Inferior parietal cortex (tissue), 1 donor: ENCODE results near the gene HTRA2.
A peak's percentile ranks its signal among the peaks of the same experiment; 100 is the strongest.
"Not testable (repeated sequence)": the region's sequence is repeated elsewhere in the genome, so short reads cannot be mapped to it uniquely, and the experiment has no call there.

Source experiments
- DNase-seq: peaks from one replicate; pipeline ENCODE4 v3.0.0-alpha.2; 2016; ENCODE audit errors: extremely low spot score

The HTRA2 gene

DNA sequence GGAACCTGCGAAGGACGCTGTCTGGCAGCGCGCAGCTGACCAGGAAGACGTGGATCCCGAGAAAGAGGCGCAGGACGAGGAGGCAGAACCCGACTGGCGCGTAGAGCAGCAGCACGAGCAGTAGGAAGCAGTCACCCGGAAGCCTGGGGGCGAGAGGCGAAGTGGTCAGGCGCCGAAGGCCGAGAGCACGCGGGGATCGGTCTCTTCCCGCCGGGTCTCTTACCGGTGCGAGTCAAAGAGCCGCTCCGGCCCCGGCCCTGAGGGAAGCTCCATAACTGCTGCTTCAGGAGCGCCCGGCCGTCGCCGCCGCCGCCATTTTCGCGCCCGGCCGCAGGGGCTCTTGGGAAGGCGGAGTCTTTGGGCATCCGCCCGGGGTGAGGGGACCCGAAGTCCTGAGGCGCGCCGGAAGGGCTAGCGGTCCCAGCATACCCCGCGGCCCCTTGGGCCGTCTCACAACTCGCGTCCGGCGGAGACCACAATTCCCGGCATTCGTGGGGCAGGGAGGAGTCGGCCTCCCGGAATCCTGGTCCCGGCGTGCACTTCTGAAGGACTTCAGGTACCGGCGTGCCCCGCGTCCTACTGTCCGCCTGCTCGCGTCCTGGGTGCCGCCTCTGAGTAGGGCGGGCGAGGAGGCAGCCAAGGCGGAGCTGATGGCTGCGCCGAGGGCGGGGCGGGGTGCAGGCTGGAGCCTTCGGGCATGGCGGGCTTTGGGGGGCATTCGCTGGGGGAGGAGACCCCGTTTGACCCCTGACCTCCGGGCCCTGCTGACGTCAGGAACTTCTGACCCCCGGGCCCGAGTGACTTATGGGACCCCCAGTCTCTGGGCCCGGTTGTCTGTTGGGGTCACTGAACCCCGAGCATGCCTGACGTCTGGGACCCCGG, at the start of gene HTRA2, which contains the start of gene AUP1:
Gene HTRA2, plus strand, starts transcription at position 577 of the 882 bp plus-strand sequence. Its CDS starts 74 bp downstream, at position 651.
Gene AUP1, minus strand, starts transcription at position 350 of the 882 bp plus-strand sequence. Its CDS starts 77 bp downstream, at position 273.
- peak; percentile 98 for DNase-seq

DNA sequence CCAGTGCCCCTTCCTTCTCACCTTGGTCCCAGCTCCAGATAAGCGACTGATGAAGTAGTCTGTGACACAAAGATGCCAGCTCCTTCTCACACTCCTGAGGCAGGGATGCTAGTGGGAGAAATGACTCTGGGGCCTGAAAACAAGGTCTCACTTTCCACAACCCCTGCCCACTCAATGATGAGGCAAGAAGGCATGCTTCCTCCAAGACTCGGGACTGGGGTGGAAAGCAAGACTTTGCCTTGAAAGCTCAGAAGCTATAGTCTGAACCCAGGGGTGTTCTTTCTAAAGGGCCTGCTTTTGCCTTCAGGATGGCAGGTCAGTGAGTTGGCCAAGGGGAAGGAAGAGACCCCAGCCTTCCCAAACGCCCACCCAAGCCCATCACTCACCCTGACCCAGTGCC, 48.3 kb upstream of the HTRA2 start:
- no peak for DNase-seq

DNA sequence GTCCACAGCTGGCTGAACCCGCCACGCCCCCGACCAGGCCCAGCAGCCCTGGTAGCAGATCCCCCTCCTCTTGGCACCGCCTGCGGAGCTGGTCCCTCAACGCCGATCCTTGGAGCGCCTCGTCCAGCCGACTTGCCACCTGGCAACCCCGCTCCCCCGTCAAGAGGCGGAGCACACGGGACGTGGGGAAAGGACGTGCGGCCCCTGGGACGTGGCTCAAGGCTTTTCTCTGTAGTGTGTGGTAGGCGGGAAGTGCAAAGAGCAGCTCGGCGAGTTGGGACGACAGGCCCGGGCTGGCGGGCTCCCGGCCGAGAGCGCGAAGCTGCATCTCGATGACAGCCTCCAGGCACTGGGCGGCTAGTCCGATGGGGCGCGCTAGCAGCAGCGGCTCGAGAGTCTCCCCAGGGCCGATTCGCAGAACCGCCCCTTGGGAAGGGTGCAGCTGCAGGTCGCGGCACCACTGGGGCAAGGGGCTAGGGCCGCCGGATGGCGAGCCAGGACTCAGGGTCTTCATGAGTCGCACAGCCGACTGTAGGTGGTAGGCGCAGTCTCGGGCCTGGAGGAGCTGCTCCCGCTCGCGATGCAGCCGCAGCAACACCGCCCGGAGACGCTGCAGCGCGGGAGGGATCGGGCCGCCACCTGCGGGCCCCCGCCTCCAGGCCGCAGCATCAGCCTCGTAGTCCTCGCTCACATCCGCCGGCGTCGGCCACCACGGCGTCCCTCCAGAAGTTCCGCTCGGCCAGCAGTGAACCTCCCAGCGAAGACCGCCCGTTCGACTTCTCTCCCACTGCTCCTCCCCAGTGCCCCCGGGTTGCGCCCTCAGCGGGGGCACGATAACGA, 47.6 kb upstream of the HTRA2 start:
- DNase-seq, result no peak

DNA sequence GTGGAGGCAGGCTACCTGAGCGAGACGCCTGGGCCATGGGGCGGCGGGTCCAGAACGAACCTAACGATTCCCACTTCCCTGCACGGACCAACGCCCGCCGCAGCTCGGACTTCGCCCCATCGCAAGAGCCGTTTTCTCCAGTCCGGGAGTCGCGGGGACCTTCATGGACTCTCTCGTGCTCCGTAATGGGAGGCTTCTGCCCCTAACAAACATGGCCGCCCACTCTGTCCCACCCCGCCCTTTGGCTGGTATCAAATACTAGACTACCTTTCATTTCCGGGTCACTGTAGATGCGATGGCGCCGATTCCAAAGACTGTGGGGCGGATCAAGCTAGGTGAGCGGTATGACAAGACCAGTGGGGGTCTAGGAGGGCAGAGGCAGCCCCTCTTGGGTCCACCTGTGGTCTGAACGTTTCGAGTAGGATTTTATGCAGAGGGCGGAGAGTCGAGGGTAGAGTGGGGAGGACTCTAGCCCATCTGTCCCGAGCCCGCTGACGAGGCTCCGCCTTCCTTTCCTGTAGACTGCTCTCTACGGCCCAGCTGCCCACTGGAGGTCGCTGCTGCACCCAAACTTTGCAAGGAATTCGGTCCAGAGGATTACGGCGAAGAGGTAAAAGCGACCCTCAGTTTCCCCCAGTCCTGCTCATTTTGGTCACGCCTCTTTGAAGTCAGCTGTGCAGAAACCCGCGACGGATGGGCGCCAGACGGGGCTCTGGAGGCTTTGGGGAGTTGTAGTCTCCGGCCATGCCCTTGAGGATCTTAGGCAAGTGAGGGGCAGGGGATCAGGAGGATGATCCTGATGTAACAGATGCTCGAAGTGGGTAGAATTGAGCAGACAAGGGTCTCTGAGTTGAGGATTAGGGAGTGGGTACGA, 46.7 kb upstream of the HTRA2 start, which contains the start of the genes CCDC142 and TTC31:
Gene CCDC142, minus strand, starts transcription at position 198 of the 874 bp plus-strand sequence. Its CDS starts 161 bp downstream, at position 37.
Gene TTC31, plus strand, starts transcription at position 281 of the 874 bp plus-strand sequence. Its CDS starts 15 bp downstream, at position 296.
- peak; percentile 96 for DNase-seq

DNA sequence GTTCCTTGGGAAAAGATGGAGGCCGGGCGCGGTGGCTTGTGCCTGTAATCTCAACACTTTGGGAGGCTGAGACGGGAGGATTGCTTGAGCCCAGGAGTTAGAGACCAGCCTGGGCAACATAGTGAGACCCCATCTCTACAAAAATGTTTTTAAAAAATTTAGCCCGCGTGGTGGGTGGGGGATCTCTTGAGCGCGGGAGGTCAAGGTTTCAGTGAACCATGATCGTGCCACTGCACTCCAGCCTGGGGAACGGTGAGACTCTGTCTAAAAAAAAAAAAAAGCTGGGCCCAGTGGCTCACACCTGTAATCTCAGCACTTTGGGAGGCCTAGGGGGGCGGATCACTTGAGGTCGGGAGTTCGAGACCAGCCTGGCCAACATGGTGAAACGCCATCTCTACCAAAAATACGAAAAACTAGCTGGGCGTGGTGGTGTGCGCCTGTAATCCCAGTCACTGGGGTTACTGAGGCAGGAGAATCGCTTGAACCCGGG, 46.0 kb upstream of the HTRA2 start:
- not testable (repeated sequence) for DNase-seq

DNA sequence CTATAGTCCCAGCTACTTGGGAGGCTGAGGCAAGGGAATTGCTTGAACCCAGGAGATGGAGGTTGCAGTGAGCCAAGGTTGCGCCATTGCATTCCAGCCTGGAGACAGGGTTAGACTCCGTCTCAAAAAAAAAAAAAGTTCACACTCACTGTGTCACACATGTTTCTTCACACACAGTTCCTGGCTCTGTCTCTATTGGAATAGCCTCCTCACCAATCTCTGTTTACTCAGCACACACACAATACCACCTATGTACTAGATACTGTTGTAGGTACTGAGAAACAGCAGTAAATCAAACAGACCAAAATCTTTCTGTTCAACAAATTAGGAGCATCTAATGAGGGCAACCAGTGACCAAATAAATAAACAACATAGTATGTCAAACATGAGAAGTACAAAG, 43.6 kb upstream of the HTRA2 start:
- DNase-seq, result no peak

DNA sequence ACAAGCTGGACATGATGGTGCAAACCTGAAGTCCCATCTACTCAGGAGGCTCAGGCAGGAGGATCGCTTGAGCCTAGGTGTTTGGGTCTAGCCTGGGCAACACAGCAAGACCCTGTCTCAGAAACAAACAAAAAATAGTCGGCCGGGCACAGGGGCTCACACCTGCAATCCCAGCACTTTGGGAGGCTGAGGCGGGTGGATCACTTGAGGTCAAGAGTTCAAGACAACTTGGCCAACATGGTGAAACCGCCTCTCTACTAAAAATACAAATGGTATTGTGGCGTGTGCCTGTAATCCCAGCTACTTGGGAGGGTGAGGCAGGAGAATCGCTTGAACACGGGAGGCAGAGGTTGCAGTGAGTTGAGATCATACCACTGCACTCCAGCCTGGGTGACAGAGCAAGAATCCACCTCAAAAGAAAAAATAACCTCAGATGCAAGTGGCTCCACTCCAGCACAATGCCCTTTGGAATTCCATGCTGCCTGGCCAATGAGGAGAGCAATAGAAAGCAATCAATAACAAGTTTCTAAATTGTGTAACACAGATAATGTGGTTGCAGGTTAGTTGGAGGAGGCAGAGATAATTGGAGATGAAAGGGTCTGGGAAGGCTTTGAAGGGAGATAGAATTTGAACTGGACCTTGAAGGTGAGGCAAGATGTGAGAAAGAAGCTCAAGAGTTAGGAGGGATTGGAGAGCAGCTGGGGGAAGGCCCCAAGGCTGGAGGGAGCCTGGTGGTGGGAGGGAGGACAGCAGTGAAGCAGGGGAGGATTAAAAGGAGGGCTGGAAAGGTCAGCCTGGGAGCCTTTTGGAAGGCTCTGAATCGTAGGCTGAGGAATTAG, 40.9 kb upstream of the HTRA2 start:
- no peak for DNase-seq

DNA sequence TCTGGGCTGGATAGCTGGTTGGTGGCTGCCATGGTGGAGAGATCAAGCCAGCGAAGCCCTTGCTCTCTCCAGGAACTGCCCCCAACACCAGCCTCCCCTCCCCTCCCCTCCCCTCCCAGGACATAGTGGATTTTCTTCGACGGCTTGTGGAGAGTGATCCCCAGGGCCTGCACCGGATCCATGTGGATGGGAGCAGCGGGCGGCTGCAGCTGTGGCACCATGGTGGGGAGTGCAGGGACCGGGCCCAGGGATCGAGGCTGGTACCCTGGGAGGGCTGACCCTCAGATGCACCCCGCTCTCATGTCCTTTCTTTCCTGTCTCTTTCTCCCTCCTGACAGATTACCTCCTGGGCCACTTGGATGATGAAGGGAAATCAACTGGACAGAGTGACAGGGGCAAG, 39.8 kb upstream of the HTRA2 start:
- DNase-seq, result no peak

DNA sequence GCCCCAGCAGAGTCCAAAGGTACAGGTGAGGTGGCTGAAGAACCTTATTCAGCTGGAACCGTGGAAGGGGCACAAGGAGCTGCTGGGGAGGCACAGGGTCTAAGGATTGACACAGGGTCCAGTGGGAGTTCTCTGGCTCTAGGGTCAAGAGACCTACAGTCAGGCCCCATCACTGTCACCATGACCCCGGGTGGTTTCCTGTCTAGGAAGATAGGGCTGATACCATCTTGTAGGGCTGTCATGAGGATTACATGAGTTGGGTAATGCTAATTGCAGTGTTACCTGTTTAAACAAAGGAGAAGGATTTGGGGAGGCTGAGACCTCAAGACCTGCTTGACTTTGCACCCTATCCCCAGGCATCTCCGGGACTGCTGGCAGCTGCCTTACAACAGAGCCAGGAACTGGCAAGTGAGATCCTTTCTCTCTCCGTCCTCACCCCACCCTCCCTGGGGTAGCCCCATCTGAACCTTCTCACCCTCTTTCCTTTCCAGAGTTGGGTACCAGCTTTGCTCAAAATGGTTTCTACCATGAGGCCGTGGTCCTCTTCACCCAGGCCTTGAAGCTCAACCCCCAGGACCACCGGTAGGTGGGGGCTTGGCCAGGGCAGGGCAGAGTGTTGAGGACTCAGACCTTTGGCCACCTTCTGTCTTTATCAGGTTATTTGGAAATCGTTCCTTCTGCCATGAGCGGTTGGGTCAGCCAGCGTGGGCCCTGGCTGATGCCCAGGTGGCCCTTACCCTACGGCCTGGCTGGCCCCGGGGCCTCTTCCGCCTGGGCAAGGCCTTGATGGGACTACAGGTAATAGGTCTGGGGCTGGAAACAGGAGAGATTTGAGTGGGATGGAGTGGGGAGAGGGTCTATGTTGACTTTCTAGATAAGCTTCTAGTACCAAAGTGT, 37.8 kb upstream of the HTRA2 start:
- DNase-seq, result no peak

DNA sequence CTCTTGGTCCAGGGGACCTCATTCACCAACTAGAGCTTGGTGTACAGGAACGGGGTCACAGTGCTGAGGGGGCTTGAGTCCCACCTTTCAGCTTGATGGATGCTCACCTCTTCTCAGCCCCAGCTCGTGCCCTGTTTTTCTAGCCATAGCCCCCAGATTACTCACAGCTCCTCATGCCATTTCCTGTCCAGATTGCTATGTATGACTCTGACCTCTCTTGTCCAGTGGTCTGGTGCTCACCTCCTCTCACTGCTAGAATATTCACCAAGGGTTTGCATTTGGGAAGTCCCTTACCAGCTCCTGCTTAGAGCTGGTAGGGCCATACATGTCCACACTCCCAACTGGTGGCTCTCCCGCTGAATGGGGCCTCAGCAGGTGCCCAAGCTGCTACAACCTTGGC, 36.2 kb upstream of the HTRA2 start:
- DNase-seq, result no peak

DNA sequence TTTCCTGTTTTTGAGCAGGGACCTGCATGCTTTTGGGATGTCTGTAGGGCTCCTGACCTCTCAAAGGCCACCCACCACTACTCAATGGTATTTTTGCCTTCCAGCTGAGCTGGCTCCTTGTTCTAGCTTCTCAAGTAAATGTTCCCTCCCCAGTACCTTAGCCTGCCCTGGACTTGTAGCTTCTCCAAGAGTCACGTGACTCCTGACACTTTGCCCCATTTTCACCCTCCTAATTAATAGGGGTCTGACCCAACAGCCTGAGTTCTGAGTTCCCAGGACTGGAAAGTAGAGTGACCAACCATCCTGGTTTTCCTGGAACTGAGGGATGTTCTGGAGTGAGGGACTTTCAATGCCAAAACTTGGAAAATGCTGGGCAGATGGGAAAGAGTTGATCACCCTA, 34.3 kb upstream of the HTRA2 start:
- DNase-seq, result no peak

DNA sequence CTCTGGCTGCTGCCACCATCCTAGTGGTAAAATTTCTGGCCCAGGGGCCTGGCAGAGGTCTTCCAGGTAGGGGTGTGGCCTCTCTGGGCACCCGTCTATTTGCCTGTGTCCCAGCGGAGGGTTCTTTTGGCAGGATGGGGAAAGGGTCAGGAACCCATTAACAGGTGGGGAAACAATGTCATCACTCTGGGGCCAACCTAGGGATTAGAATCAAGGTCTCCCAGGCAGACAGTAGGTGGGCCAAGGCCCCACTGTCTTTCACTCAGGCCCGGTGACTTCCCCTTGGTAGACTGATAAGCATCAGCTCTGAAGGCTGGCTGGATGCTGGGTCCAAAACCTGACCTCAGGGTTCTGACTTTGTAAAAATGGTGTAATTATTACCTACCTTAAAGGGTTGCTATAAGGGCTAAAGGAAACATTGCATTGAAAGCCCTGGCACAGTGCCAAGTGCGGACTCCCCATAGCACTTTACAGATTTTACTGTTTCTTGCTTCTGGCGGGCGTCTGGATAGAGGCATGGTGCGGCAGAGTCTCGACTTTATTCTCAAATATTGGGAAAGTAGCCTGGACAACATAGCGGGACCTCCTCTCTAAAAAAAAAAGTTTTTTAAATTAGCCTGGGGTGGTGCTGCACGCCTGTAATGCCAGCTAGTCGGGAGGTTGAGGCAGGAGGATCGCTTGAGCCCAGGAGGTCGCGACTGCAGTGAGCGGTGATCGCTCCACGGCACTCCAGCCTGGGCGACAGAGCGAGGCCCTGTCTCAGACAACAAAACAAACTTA, 32.5 kb upstream of the HTRA2 start:
- no peak for DNase-seq

DNA sequence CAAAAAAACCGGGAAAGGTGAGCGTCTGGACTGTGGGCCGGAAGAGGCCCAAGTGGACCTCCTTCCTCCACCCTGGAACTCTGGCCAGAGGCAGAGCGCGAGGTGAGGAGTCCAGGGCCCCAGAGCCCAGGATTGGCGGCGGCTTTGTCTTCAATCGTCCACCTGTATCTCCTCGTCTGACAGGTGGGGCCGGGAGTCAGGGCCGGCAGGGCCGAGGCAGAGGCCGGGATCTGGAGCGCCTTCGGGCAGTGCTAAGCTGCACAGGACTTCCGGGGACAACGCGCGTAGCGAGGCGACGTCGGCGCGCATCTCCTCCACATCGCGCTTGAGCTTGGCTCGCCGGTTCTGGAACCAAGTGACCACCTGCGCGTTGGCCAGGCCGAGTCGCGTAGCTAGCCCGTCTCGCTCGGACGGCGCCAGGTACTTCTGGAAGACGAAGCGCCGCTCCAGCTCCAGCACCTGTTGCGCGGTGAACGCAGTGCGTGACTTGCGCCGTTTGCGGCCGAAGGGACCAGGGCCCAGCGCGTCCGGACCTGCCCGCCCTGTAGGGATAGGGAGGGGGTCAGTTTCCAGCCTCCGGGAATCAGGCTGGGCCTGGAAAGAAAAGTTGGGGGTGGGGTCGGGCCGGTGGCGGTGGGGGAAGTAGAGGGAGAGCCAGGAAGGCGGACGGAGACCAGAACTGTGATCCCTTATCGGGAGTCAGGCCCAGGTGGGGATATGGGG, 31.8 kb upstream of the HTRA2 start:
- no peak for DNase-seq

DNA sequence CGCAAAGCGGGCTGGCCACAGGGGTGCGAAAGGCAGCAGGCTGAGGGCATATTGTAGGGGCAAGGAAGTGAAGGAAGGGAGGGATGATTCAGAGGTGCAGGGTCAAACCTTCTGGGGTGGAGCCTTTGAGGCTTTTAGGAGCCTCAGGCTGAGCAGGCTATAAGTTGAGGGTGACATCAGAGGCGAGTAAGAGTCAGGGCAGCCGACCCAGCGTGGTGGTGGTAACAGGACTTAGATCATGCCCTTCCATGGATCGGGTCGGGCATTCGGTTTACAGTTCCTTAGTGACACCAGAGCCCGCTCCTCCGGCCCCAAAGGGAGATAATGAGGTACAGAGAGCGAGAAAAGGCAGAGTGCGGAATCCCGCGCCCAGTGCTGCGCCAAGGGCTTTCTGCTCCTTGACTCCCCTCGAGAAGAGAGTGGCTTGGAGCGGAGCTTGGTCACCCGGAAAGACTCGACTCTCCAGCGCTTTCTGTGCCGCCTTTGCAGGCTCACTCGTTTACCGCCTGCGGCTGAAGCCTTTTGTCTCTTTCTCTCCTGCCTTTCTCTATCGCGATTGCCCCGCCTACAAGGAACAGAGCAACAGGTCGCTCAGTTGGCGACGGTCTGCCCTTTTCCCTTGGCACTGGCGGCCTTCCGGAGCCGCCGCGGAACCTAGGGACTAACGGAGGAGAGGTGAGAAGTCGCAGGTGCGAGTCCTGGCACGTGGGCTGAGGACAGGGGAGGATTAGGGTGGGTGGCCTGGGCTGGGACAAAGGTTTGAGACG, 31.1 kb upstream of the HTRA2 start:
- no peak for DNase-seq

DNA sequence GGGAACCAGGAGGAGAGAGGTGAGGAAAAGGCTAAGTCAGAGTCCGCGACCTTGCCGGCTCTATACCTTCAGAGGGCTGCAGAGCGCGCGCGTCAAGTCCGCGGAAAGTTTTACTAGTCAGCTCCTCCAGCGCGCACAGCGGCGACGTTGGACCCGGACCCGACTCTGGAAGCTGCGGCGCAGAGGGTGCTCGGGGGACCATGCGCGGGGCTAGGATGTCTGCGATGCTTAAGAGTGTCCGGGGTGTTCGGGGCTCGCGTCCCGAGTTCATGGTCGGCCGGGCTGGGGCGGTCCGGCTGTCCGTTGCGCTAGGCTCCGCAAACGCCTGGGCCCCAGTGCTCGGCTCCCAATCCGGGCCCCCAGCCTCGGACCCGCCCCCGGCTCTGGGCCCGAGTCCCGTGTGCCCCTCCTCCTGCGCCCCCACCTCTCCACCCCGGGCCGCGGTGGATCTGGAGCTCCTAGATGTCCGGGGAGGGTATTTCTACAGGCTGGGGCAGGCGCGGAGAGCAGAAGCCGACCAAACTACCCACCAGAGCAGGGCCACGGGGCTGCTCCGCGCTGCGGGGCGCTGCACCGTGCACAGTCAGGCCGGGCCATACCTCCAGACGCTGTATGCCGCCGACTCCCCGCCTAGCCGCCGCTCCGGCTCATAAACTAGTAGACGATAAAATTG, 30.3 kb upstream of the HTRA2 start, which contains the start of gene LBX2:
Gene LBX2, minus strand, starts transcription at position 337 of the 673 bp plus-strand sequence. Its CDS starts 66 bp downstream, at position 271.
- no peak for DNase-seq

DNA sequence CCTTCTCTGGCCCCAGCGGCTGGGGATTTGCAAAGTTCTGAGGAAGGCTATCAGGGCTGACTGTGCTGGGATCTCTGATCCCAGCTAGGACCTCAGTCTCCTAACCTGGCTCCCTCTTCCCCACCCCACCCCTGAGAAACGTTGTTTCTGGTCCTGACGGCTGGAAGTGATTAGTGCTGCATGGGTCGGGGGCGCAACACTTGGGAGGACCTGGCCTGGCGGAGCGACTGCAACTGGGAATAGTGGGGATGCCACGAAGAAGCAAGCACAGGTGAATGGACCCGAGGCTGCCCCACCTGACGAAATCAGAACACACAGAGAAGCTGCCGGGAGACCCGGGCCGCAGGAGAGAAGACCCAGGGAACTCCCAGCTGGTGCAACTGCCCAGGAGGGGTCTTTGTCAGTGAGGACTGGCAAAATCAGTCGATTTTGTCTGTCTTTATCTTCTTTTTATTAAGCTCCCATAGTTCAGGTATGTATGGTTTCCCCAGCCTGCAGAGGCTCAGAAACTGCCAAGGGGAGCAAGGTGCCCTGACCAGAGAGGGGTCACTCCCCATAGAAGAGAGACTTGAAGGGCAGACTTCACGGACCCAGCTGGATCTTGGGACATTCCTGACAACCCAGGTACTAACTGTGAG, 29.7 kb upstream of the HTRA2 start:
- no peak for DNase-seq
